Uterus (tissue), 4 donors: ENCODE results near the gene RBM12. TPM values are rescaled to one million over a fixed set of nuclear protein-coding genes. Genes with fewer than 3 reads are reported as not detected.

Experiments
- DNase-seq, 2 donors: peaks; one replicate each; pipeline ENCODE4 v3.0.0-alpha.2; 2019 to 2020
- H3K27ac ChIP-seq, 2 donors: fragments of 200-600 bp; sonication (generic); 1 replicate in 1 of 2; 2 replicates in 1 of 2; pipeline ENCODE4 v1.5.1; 2016 to 2018
- H3K27me3 ChIP-seq, 2 donors: fragments of 200-600 bp; sonication (generic); one replicate each; pipeline ENCODE4 v1.5.1; 2018 to 2019; ENCODE audit warnings: control low read depth in 1 of 2
- H3K36me3 ChIP-seq, 2 donors: fragments of 200-600 bp; sonication (generic); one replicate each; pipeline ENCODE4 v1.5.1; 2019; ENCODE audit warnings: control low read depth in 1 of 2
- H3K4me1 ChIP-seq, 2 donors: fragments of 200-600 bp; sonication (generic); one replicate each; pipeline ENCODE4 v1.5.1; 2018 to 2019; ENCODE audit warnings: control low read depth in 1 of 2
- H3K4me3 ChIP-seq, 2 donors: fragments of 200-600 bp; sonication (generic); 1 replicate in 1 of 2; 2 replicates in 1 of 2; pipeline ENCODE4 v1.5.1; 2018 to 2019; ENCODE audit warnings: mild to moderate bottlenecking in 1 of 2
- H3K9me3 ChIP-seq, 2 donors: fragments of 200-600 bp; sonication (generic); one replicate each; pipeline ENCODE4 v1.5.1; 2019; ENCODE audit warnings: control low read depth in 1 of 2
- POLR2A ChIP-seq, 2 donors: fragments of 450-650 bp; IDR thresholded peaks; one replicate each; pipeline ENCODE4 v1.6.1; 2016; ENCODE audit warnings: antibody characterized with exemption in 2 of 2, mild to moderate bottlenecking in 1 of 2, moderate library complexity in 1 of 2
- intact Hi-C: fragments of 100-400 bp; cut with DNase I; formaldehyde crosslinking; loops from one replicate; pipeline ENCODE4 v1.15.1; 2023; ENCODE audit warnings: low total_unique reads
- total RNA-seq, 4 donors: library from RNA; depleted of rRNA in 3 of 4; stranded (reverse); fragments of >200 nt in 3 of 4; gene quantifications; one replicate each; pipeline versions ENCODE4 v1.1.0 to v1.2.4, GENCODE V29; 2014 to 2023
- TF ChIP-seq, protein P1 (sequence below), 4 experiments: fragments of 200-600 bp in 2 of 4; fragments of 450-650 bp in 2 of 4; sonication (generic) in 2 of 4; IDR thresholded peaks; one replicate each; pipeline ENCODE4 v1.5.1; 2016 to 2019; ENCODE audit warnings: antibody characterized with exemption in 4 of 4, mild to moderate bottlenecking in 2 of 4, moderate library complexity in 1 of 4
- donor health status: DM: yes; HTN: yes; CAD: no.

RBM12 gene
- total RNA-seq, 4 donors from 2014 or later, result 9.5 to 105 (median 54.4) TPM

DNA sequence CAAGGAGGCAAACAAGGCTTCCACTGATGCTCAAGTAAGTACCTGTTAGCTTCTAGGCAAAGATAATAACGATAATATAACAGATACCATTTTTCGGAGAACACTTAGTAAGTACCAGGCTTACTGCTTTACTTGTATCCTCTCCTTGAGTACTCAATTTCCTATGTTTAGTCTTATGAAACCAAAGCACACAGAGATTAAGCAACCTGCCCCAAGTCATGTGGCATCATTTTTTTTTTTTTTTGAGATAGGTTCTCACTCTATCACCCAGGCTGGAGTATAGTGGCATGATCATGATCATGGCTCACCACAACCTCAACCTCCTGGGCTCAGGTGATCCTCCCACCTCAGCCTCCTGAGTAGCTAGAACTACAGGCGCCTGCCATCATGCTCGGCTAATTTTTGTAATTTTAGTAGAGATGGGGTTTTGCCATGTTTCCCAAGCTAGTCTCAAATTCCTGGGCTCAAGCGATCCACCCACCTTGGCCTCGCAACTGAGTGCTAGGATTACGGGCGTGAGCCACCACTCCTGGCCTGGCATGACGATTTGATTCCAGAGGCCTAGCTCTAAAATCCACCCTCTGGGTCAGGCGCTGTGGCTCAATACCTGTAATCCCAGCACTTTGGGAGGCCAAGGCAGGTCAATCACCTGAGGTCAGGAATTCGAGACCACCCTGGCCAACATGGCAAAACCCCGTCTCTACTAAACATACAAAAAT is 35.1 kb downstream of the RBM12 start:
- no peaks in the 10 kb centered on the region for H3K36me3 ChIP-seq
- TF ChIP-seq POLR2A (IDR thresholded peaks at IDR 0.05), result no peak
- TF ChIP-seq, protein P1, sequence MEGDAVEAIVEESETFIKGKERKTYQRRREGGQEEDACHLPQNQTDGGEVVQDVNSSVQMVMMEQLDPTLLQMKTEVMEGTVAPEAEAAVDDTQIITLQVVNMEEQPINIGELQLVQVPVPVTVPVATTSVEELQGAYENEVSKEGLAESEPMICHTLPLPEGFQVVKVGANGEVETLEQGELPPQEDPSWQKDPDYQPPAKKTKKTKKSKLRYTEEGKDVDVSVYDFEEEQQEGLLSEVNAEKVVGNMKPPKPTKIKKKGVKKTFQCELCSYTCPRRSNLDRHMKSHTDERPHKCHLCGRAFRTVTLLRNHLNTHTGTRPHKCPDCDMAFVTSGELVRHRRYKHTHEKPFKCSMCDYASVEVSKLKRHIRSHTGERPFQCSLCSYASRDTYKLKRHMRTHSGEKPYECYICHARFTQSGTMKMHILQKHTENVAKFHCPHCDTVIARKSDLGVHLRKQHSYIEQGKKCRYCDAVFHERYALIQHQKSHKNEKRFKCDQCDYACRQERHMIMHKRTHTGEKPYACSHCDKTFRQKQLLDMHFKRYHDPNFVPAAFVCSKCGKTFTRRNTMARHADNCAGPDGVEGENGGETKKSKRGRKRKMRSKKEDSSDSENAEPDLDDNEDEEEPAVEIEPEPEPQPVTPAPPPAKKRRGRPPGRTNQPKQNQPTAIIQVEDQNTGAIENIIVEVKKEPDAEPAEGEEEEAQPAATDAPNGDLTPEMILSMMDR (IDR thresholded peaks at IDR 0.05), result no peak
- H3K9me3 ChIP-seq, result no peaks in the 10 kb centered on the region
- no peaks in the 10 kb centered on the region for H3K4me1 ChIP-seq
- H3K27ac ChIP-seq, result no peak overlapping the region
- DNase-seq, result no peak
- H3K4me3 ChIP-seq, result no peak overlapping the region
- intact Hi-C loops, result no loop called here
- H3K27me3 ChIP-seq, result no peaks in the 10 kb centered on the region

DNA sequence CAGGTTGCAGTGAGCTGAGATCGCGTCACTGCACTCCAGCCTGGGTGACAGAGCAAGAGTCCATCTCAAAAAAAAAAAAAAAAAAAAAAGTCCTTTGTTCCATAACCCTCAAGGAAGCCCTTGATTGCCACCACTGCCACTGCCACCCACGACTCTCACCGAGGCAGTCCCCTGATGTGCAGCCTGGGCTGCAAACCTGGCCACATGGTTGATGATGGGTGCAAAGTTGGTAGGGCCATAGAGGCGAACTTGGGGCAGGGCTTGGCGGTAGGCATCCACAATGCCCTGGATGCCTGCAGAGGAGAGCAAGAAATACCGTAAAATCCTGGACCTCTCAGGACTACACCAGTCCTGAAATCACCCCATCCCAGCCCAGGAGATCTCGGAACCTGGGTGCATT is 37.6 kb downstream of the RBM12 start:
- no peaks in the 10 kb centered on the region for H3K36me3 ChIP-seq
- TF ChIP-seq, protein P1 (IDR thresholded peaks at IDR 0.05), result no peak
- no peak for TF ChIP-seq POLR2A (IDR thresholded peaks at IDR 0.05)
- no peaks in the 10 kb centered on the region for H3K9me3 ChIP-seq
- H3K27ac ChIP-seq, result no peak overlapping the region
- DNase-seq, result no peak
- no peaks in the 10 kb centered on the region for H3K4me1 ChIP-seq
- H3K27me3 ChIP-seq, result no peaks in the 10 kb centered on the region
- intact Hi-C loops, result no loop called here
- H3K4me3 ChIP-seq, result no peak overlapping the region

DNA sequence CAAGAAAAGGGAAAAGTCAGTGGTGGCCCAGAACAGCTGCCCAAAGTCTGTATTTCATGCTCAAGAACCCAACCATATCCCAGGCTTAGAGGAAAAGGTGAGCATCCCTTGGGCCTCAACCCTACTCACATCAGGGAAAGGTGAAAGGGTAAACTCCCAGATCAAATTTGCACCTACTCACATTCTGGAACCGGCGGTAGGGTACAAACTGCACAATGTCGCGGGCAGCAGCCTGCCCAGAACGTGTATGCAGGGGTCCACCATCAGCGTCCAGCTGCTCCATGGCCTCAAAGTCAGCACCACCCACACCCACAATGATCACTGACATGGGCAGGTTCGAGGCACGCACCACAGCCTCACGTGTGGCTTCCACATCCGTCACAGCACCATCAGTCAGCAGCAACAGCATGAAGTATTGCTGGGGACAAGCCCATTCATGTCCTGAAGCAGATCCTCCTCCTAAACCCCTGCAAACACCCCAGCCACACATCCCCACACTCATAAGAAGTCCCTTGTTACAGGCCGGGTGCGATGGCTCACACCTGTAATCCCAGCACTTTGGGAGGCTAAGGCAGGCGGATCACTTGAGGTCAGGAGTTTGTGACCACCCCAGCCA is 38.2 kb downstream of the RBM12 start:
- Histone ChIP-seq H3K27me3 (no peaks in the 10 kb centered on the region), H3K4me1 (no peaks in the 10 kb centered on the region), H3K36me3 (no peaks in the 10 kb centered on the region), H3K9me3 (no peaks in the 10 kb centered on the region), H3K4me3 (no peak overlapping the region), H3K27ac (no peak overlapping the region)
- intact Hi-C loops, result no loop called here
- DNase-seq, result no peak
- TF ChIP-seq POLR2A (IDR thresholded peaks at IDR 0.05), result no peak
- TF ChIP-seq, protein P1 (IDR thresholded peaks at IDR 0.05), result no peak

DNA sequence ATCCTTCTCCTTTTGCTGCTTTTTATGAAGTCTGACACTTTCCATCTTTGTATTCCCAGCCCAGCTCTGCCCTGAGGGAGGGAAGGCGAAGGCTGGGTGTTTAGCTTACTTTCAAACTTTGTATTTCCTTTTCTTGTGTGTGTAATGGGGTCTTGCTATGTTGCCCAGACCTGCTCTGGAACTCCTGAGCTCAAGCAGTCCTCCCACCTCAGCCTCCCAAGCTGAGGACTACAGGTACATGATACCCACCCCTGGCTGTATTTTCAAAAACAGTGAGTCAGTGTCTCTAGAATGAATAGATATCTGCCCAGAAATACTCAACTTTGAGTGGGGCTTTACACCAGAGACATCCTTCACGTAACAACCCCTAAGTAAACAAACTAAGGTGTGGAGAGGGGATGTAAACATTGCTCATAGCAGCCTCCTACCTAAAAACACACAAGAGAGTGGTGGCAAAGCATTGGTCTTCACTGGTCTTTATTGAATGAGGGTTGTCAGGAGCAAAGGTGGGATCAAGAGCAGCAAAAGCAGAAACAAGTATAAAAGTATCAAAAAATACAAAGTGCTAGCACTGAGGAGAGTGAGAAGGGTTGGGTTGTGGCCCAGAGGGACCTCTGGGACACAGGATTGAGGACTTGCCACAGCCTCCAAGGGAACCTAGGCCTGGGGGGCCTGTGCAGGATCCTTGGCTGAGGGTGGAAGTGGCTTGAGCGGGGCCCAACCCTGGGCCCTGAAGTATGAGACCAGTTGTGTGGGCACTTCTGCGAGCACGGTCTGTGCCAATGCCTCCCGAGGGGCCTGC is 38.9 kb downstream of the RBM12 start:
- TF ChIP-seq, protein P1 (IDR thresholded peaks at IDR 0.05), result no peak
- TF ChIP-seq POLR2A (IDR thresholded peaks at IDR 0.05), result no peak

DNA sequence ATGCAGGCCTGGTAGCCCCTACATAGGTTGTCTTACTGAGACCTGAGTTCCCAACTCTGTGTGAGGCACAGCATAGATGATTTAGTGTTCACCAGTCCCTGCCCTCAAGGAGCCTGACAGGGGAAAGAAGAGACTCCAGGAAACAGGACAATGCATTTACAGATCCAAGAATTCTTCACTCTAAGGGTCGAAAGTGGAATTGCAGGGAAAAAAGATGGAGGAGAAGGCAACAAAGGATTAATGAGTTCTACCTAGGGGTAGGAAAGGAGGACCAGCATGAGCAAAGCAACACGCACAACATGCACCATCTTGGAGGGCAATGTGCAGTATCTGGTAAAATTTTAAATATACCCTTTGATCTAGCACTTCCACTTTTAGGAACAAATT is 43.1 kb downstream of the RBM12 start:
- Histone ChIP-seq H3K9me3 (no peaks in the 10 kb centered on the region), H3K27me3 (no peaks in the 10 kb centered on the region), H3K4me3 (no peak overlapping the region), H3K27ac (no peak overlapping the region), H3K36me3 (no peaks in the 10 kb centered on the region), H3K4me1 (peaks cover 0 to 16% of the 10 kb centered on the region in 2 donors)
- no peak for DNase-seq
- TF ChIP-seq, protein P1 (IDR thresholded peaks at IDR 0.05), result no peak
- TF ChIP-seq POLR2A (IDR thresholded peaks at IDR 0.05), result no peak
- intact Hi-C loops, result no loop called here

More for the DNA sequence above, 38.9 kb downstream of the RBM12 start:
- Histone ChIP-seq H3K27me3 (no peaks in the 10 kb centered on the region), H3K4me3 (no peak overlapping the region), H3K27ac (no peak overlapping the region), H3K9me3 (no peaks in the 10 kb centered on the region), H3K36me3 (no peaks in the 10 kb centered on the region), H3K4me1 (no peaks in the 10 kb centered on the region)
- no peak for DNase-seq
- intact Hi-C loops, result no loop called here
